SK-MEL-5 (cell line): ENCODE measurements around the gene SLC26A11. TPM values are rescaled to one million over a fixed set of nuclear protein-coding genes. Genes with fewer than 3 reads are reported as not detected.

Experiments used
- DNase-seq: peaks from one replicate; pipeline ENCODE4 v3.0.0-alpha.2; 2016; ENCODE audit warnings: low read depth, low spot score
- in situ Hi-C: cut with HindIII; loops from 2 replicates; pipeline ENCODE4 v1.10.0; 2016; ENCODE audit warnings: low sequenced_read_pairs, high pct_unique_total_duplicates, low pct_unique_long_range_greater_than_20kb
- total RNA-seq: library from RNA; depleted of rRNA; stranded (reverse); fragments of >200 nt; shearing (Covaris generic); gene quantifications from 2 replicates; pipeline ENCODE4 v1.2.3, GENCODE V29; 2014

Gene SLC26A11
- total RNA-seq, 1 experiment from 2014 or later: 23.6 TPM

DNA sequence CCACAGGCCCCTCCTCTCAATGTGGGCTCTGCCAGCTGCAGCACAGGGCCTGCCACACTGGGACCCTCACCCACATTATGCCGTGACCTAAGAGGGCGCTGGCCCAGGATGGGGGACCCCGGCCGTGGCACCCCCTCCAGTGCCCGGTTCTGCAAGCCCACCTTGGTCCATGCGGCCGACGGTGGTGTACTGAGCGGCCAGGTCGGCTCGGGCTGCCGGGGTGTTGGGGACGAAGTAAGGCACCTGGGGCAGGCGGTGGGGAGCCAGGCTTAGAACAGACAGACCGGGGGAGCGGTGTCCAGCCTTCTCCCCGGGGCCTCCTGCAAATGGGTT is 6.6 kb upstream of the SLC26A11 start:
- no peak for DNase-seq
- in situ Hi-C loops: no loop called here

DNA sequence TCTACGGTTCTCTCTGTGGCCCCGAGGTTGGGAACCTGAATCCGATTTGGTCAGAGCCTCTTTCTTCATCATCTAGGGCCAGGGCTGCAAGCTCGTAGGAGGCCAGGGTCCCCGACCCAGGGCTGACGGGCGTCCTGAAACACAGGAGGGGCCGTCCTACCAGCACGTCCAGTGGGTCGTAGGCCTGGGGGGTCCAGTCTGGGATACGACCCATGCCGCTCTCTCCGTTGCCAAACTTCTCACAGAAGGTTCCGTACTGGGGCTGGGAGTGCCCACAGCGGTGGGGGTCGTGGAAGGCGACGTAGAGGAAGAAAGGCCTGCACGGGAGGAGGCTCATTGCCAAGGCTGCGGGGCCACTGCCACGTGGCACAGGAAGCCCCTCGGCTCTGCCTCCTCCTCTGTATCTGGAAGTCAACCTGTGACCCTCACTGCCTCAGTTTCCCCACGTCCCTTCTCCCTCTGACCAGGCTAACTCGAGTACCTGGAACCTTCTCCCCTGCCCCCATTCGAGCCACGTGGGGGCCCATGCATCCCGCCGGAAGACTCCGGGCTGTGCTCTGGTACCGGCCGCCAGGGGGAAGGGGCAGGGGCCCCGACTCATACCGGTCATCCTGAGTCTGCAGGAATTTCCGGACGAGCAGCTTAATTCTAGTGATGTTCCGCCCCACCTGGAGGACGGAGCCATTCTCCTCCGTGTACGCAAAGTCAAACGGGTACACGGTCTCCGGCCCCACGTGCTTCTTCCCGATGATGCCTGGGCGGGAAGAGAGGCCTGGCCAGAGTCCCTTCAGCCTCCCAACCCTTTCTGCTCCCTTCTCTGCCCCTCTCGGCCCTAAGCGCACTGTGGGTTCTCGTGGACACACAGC is 6.0 kb upstream of the SLC26A11 start:
- in situ Hi-C loops: no loop called here
- no peak for DNase-seq

DNA sequence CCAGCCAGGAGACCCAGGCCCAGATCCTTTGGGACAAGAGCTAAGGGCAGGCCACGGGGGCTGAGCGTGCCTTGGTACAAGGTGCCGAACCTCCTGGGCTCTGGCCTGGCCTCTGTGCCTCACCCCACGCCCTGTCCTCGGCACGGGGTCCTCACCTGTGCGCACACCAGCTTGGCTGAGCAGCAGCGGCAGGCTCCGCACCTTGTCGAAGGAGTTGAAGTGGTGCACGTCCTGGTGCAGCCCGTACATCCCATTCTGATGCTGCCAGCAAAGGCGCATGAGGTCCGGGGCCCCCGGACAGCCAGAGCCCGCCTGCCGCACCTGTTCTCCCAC is 5.4 kb upstream of the SLC26A11 start:
- in situ Hi-C loops: no loop called here
- no peak for DNase-seq

DNA sequence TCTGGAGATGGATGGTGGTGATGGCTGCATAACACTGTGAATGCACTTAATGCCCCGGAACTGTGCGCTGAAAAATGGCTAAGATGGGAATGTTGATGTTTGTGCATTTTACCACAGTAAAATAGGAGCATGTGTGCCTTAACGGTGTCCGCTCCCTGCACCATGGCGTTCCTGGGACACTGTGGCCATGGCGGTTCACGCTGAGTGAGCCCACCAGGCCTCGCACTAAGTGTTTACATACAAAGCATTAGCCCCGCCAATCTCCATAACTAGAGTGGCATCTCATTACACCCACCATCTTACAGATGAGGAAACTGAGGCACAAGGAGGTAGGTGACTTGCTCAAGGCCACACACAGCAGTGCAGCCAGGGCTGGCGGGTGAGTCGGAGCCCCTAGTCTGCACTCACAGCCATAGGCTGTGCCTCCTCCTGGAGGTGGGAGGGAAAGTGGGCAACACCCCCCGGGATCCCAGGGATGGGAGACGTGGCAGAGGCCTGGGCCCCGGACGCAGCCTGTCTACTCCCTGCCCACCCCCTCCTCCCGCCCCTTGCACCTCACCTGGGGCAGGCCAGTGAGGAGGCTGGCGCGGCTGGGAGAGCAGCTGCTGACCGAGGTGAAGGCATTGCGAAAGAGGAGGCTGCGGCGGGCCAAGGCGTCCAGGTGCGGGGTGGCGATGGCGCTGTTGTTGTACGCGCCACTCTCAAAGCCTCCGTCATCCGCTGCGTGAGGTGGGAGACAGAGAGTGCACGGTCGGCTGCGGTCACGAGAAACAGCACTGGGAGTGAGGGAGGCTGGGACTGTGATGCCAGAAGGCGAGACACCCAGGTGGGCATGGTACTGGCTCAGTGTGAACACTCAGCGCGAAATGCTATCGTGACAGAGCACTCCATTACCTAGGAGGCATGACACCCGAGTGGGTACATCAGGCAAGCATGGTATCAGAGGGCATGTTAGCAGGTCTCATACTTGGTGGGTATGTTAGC is 3.5 kb upstream of the SLC26A11 start:
- in situ Hi-C loops: no loop called here
- no peak for DNase-seq

DNA sequence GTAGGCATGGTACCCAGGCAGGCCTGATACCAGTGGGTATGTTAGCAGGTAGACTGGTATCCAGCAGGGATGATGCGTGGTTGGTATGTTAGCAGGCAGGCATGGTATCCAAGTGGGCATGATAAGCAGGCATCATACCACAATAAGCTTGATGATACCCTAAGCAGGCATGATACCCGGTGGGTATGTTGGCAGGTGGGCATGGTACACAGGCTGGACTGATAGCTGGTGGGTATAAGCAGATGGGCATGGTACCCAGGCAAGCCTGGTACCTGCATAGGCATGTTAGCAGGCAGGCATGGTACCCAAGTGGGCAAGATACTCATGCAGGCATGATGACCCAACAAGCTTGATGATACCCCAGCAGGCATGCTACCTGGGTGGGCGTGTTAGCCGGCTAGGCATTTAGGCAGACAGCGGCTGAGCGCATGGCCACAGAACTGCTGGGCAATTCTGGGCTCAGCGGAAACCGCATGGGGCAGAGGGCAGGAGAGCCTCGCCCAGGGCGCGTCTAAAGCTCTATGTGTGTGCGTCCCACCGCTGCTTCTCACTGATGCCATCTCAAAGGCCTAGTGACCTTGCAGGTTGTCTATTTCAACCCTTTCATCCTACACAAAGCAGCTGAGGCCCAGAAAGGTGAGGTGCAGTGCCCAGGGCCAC is 2.4 kb upstream of the SLC26A11 start:
- no peak for DNase-seq
- in situ Hi-C loops: no loop called here

DNA sequence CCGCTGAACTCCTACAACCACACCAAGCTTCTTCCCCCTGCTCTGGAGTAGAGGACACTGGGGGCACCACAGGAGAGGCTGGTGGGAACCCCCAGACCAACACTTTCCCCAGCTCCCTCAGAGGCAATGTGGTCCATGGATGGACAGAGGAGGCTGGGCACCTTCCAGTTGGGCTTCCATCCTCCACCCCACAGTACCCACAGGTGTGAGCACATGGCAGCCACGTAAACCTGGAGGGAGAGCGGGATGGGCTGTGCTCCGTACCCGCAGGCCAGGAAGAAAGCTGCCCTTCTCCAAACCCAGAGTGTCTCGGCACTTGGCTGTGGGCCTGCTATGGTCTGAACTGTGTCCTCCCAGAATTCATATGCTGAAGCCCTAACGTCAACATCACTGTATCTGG is 1.8 kb upstream of the SLC26A11 start:
- in situ Hi-C loops: no loop called here
- no peak for DNase-seq

DNA sequence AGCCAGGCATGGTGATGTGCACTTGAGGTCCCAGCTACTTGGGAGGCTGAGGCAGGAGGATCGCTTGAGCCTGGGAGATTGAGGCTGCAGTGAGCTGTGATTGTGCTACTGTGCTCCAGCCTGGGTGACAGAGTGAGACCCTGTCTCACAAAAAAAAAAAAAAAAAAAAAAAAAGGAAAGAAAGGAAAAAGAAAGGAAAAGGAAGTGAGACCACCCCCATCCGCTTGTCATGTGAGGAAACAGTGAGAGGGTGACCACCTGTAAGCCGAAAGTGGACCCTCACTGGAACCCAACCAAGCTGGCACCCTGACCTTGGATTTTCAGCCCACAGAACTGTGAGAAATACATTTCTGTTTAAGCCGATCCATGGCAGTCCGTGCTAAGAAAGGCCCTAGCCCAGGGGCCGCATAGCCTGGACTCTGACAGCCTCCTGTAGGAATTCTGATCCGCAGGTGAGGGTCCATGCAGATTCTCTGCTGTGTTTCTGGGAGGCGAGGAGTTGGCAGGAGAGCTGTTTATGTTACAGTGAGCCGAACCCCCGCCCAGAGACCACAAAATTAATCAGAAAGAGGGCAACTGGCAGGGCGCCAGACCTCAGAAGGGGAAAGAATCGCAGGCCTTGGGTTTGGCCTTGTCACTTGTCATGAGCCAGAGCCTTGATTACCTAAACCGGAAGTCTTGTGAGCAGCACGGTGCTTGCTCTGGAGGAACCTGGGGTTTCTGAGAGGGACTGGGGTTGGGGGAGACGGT is 1.0 kb upstream of the SLC26A11 start:
- in situ Hi-C loops: no loop called here
- DNase-seq: peak; percentile 90

DNA sequence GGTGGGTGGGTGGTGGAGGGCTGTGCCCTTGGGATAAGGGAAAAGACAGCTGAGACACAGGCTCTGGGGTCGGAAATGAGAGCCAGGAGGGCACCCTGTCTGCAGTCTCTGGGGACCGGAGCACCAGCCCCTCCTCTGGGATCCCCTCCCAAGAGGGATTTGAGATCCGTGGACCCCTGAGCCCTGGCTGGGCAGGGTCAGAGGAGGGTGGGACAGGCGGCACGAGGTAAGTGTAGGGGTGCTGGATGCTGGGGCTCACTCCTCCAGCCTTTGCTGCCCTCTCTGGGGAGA is 519 bp upstream of the SLC26A11 start:
- DNase-seq: no peak
- in situ Hi-C loops: no loop called here

DNA sequence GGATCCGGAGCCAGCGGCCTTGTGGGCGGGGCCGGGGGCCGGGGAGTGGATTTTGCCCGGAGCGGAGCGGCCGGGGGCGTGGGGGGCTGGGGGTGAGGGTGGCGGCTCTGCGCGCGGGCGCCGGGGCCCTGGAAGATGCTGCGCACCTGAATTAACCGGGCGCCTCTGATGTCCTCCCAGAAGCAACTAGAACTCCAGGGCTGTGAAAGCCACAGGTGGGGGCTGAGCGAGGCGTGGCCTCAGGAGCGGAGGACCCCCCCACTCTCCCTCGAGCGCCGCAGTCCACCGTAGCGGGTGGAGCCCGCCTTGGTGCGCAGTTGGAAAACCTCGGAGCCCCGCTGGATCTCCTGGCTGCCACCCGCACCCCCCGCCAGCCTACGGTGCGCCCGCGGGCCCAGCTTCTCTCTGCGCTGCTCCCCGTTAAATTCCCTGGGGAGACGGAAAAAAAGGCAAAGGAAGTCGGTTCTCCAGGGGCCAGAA is 549 bp downstream of the SLC26A11 start:
- no peak for DNase-seq
- in situ Hi-C loops: no loop called here

DNA sequence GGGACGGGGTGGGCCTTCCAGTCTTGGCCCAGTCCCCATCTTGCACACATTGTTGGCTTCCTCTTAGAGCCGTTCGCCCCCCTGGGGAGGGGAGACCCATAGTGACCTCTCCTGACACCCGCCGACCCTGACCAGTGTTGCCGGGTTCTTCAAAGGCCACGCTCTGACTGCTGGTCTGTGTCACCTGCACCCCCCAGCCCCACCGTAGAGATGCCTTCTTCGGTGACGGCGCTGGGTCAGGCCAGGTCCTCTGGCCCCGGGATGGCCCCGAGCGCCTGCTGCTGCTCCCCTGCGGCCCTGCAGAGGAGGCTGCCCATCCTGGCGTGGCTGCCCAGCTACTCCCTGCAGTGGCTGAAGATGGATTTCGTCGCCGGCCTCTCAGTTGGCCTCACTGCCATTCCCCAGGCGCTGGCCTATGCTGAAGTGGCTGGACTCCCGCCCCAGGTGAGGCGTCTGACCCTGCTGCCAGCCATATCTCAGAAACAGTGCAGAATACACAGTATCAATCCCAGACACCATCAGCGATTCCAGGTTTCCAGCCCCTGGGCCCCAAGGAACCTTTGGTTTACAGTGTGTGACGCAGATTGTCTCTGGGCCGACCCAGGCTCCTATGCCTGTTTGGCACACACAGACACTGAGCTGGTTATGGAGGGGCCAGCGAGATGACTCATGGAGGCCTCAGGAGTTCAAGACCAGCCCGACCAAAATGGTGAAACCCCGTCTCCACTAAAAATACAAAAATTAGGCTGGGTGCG is 1.3 kb downstream of the SLC26A11 start:
- in situ Hi-C loops: no loop called here
- no peak for DNase-seq

DNA sequence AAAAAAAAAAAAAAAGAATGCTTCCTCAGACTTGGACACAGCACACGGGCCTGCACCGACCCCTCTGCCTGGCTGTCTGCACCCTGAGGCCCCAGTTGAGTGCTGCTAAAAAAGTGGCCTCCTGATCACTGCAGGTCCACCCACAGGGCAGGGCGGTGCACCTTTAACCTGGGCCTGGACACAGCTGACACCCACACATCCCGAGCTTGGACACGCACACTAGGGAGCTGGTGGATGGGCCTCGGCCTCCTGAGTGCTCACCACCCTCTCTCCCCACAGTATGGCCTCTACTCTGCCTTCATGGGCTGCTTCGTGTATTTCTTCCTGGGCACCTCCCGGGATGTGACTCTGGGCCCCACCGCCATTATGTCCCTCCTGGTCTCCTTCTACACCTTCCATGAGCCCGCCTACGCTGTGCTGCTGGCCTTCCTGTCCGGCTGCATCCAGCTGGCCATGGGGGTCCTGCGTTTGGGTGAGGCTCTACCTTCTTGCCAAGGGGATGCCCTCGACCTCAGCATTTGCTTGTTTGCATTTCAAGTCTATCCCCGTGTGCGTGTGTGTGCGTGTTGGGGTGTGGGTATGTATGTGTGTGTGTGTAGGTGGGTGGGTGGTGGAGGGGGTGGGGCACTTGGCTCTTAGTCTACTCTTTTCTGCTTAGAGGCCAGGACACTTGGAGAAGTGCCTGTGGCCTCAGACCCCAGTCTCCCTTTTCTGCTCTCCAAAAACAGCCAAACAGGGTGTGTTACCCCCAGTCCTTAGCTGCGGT is 2.3 kb downstream of the SLC26A11 start:
- no peak for DNase-seq
- in situ Hi-C loops: no loop called here

DNA sequence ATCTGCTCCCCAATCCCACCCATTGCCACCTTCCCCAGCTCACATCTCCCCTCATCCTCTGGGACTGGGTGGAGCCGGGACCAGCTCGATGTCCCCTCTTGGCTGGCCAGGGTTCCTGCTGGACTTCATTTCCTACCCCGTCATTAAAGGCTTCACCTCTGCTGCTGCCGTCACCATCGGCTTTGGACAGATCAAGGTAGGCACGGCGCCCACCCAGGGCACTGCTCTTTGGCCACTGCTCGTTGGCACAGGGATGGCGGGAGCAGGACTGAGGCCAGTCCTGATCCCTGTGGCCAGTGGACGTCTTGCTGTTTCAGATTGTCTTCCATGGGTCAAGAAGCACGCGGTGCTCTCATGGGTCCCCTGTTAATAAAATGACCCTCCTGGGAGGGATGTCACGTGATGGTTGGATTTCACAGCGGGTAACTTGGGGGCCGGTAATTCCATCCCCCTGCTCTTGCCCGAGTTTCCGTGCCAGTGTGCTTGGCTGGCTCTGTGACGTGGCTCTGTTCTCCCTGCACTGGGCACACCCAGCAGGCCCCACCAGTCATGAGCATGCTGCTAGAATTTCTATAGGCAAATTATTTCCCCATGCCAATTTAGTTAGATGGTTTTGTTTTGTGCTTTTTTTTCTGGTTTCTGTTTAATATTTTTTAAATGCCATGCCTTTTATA is 3.1 kb downstream of the SLC26A11 start:
- DNase-seq: no peak
- in situ Hi-C loops: no loop called here

DNA sequence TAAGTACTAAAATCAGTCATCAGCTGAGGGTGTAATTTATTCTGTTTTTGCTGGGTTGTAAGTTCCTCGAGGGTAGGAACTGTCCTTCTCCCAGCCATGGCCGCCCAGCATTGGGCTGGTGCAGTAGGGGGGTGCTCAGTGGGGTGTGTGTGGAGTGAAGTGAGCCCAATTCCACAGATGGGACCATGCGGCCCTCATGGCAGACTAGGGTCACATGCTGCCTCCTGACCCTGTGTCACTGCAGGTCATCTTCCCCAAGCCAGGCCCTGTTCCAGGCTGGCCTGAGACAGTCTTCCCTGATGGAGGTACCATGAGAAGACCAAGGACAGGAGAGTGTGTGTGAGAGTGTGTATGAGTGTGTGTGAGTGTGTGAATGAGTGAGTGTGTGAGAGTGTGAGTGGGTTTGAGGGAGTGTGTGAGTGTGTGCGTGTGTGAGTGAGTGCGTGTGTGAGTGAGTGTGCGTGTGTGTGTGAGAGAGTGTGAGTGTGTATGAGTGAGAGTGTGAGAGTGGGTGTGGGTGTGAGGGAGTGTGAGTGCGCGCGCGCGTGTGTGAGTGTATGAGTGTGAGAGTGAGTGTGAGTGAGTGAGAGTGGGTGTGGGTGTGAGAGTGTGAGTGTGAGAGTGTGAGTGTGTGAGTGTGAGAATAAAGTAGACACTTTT is 3.7 kb downstream of the SLC26A11 start:
- in situ Hi-C loops: no loop called here
- no peak for DNase-seq

DNA sequence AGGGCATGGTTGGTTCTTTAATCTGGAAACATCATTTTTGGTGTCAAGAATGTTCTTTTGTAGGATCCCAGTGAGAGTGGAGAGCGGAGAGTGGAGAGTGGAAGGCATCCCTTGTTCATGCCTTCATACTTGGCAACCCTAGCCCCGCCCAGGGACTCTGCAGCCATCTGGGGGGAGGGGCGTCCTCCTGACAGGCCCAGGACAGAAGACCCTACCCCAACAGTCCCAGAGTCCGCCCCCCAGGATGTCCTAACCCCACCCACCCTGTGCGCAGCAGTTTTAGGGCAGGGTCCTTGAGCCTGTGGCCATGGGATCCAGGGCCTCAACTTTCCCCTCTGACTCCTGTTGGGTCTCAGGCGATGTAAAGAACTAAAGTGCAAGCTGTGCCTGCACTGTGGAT is 4.5 kb downstream of the SLC26A11 start:
- no peak for DNase-seq
- in situ Hi-C loops: no loop called here

DNA sequence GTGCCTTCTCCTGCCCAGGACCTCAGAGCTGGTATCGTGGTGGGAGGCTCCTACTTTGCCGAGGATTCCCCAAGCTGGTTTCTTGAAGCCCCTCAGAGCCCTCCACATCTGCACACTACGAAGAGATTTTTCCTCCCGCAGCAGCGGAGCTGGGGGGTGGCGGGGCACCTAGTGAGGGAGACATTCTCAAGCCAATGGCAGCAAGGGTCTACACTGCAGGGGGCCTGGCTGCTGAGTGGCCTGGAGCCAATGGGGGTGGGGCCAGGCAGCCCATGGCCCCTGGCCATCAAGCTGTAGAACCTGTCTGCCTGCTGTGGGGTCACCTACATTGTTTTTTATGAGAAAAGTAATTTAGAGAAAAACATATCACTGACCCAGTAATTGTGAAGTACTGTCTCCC is 5.0 kb downstream of the SLC26A11 start:
- in situ Hi-C loops: no loop called here
- DNase-seq: no peak

DNA sequence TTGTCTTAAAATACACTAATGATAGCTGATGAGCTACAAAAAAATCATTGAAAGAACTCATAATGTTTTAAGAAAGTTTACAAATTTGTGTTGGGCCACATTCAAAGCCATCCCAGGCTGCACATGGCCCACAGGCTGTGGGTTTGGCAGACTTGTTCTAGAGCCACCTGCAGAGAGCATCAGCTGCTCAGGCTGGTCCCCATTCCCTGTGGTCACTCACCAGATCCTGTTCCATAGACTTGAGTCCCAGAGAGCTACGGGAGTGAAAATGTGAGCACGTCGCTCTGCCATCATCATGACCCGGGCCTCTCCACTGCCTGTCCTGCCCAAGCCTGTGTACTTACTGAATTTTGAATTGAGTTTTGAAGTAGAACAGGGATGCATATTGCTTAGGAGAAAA is 6.9 kb downstream of the SLC26A11 start:
- DNase-seq: no peak
- in situ Hi-C loops: no loop called here
